Stimulated activated CD8-positive, alpha-beta memory T cell treated with anti-CD3 and anti-CD28 coated beads, Interleukin-7, amount 100 ng/mL, for 48 hours (primary cell): ENCODE results near the gene SMYD3.
"Not testable (repeated sequence)": the region's sequence is repeated elsewhere in the genome, so short reads cannot be mapped to it uniquely, and the experiment has no call there.

Experiments used
- DNase-seq, 2 donors: peaks; one replicate each; pipeline ENCODE4 v3.0.0-alpha.2; 2020; ENCODE audit warnings: low read depth in 1 of 2; ENCODE audit errors: extremely low read depth in 1 of 2

SMYD3 gene

GRCh38 chr1:245763873-245764331, 743.2 kb downstream of the SMYD3 start:
- no peak for DNase-seq

- no peak for DNase-seq
Measured at GRCh38 chr1:245762396-245762910, 744.6 kb downstream of the SMYD3 start.

- DNase-seq = no peak
Measured at GRCh38 chr1:245760301-245760700, 746.8 kb downstream of the SMYD3 start.

GRCh38 chr1:245754463-245754961, 752.6 kb downstream of the SMYD3 start:
- DNase-seq = no peak

- no peak for DNase-seq
Measured at GRCh38 chr1:245753807-245754206, 753.3 kb downstream of the SMYD3 start.

GRCh38 chr1:245752561-245752960, 754.5 kb downstream of the SMYD3 start:
- no peak for DNase-seq

GRCh38 chr1:245751726-245752470, 755.2 kb downstream of the SMYD3 start:
- DNase-seq = no peak

GRCh38 chr1:245751116-245751515, 756.0 kb downstream of the SMYD3 start:
- DNase-seq = no peak

- no peak for DNase-seq
Measured at GRCh38 chr1:245750261-245750660, 756.8 kb downstream of the SMYD3 start.

- no peak for DNase-seq
Measured at GRCh38 chr1:245749053-245749452, 758.0 kb downstream of the SMYD3 start.

GRCh38 chr1:245748646-245749045, 758.4 kb downstream of the SMYD3 start:
- no peak for DNase-seq

GRCh38 chr1:245748240-245748639, 758.8 kb downstream of the SMYD3 start:
- DNase-seq = no peak

- no peak for DNase-seq
Measured at GRCh38 chr1:245742896-245743295, 764.2 kb downstream of the SMYD3 start.

GRCh38 chr1:245740336-245740735, 766.7 kb downstream of the SMYD3 start:
- DNase-seq = not testable (repeated sequence)

- DNase-seq = no peak
Measured at GRCh38 chr1:245730801-245731200, 776.3 kb downstream of the SMYD3 start.

GRCh38 chr1:245728035-245728434, 779.0 kb downstream of the SMYD3 start:
- not testable (repeated sequence) for DNase-seq

GRCh38 chr1:245721488-245721887, 785.6 kb downstream of the SMYD3 start:
- DNase-seq = no peak

GRCh38 chr1:245718951-245719350, 788.1 kb downstream of the SMYD3 start:
- DNase-seq = no peak

- no peak for DNase-seq
Measured at GRCh38 chr1:245718123-245718522, 789.0 kb downstream of the SMYD3 start.

- DNase-seq = no peak
Measured at GRCh38 chr1:245717611-245718010, 789.5 kb downstream of the SMYD3 start.

GRCh38 chr1:245716561-245716960, 790.5 kb downstream of the SMYD3 start:
- no peak for DNase-seq

- no peak for DNase-seq
Measured at GRCh38 chr1:245715970-245716369, 791.1 kb downstream of the SMYD3 start.
